HL-60 (cell line): ENCODE results near the gene PITPNC1.

Source experiments
- DNase-seq, 2 experiments: peaks; one replicate each; pipeline ENCODE4 v3.0.0-alpha.2; 2010 to 2020; ENCODE audit warnings: low read depth in 1 of 2, low spot score in 1 of 2
- H3K27ac ChIP-seq: fragments of 250-450 bp; sonication (Bioruptor Pico); replicated peaks from 2 replicates; pipeline ENCODE4 v1.5.1; 2020; ENCODE audit warnings: mild to moderate bottlenecking, moderate library complexity
- H3K27me3 ChIP-seq: fragments of 250-450 bp; sonication (Bioruptor Pico); 2 replicates; pipeline ENCODE4 v1.5.1; 2021; ENCODE audit warnings: mild to moderate bottlenecking, moderate library complexity; ENCODE audit not compliant: insufficient read depth, poor library complexity, severe bottlenecking
- H3K4me3 ChIP-seq: replicated peaks from 2 replicates; pipeline ENCODE4 v1.5.1; 2011; ENCODE audit warnings: mild to moderate bottlenecking, control low read depth, low read length; ENCODE audit not compliant: insufficient read depth
- CTCF ChIP-seq: IDR thresholded peaks from one replicate; pipeline ENCODE4 v1.5.1; 2011; ENCODE audit warnings: low read length, control low read depth, inconsistent platforms; ENCODE audit not compliant: insufficient read depth
- GABPA ChIP-seq: IDR thresholded peaks from 2 replicates; pipeline ENCODE4 v1.6.1; 2012; ENCODE audit warnings: low read depth
- POLR2AphosphoS5 ChIP-seq: IDR thresholded peaks from 2 replicates; pipeline ENCODE4 v1.6.1; 2012; ENCODE audit warnings: low read depth
- REST ChIP-seq: IDR thresholded peaks from 2 replicates; pipeline ENCODE4 v1.6.1; 2012; ENCODE audit warnings: low read depth; ENCODE audit not compliant: insufficient replicate concordance
- SPI1 ChIP-seq: IDR thresholded peaks from 2 replicates; pipeline ENCODE4 v1.6.1; 2012; ENCODE audit warnings: low read depth, mild to moderate bottlenecking, borderline replicate concordance

PITPNC1 gene

GRCh38 chr17:67503184-67503583 is 126.1 kb downstream of the PITPNC1 start:
- no peak for DNase-seq
- no peak for TF ChIP-seq REST
- no peak for TF ChIP-seq POLR2AphosphoS5
- no peak for TF ChIP-seq SPI1
- Histone ChIP-seq H3K27me3 (no peaks in the 10 kb centered on the region), H3K4me3 (no peak overlapping the region), H3K27ac (no peak overlapping the region)

GRCh38 chr17:67503739-67504138 is 126.7 kb downstream of the PITPNC1 start:
- no peak overlapping the region for H3K4me3 ChIP-seq
- no peak overlapping the region for H3K27ac ChIP-seq
- DNase-seq = no peak
- no peaks in the 10 kb centered on the region for H3K27me3 ChIP-seq
- TF ChIP-seq SPI1 (peak; percentile 23; the same call in 1 of the 2 replicates), POLR2AphosphoS5 (no peak), CTCF (no peak), REST (no peak)

- TF ChIP-seq SPI1 = no peak
- TF ChIP-seq CTCF = no peak
- no peak for TF ChIP-seq REST
- no peak for TF ChIP-seq GABPA
- TF ChIP-seq POLR2AphosphoS5 = no peak
- H3K4me3 ChIP-seq = no peak overlapping the region
- no peaks in the 10 kb centered on the region for H3K27me3 ChIP-seq
- DNase-seq = no peak
- H3K27ac ChIP-seq = no peak overlapping the region
Measured at GRCh38 chr17:67504182-67504581, 127.1 kb downstream of the PITPNC1 start.

GRCh38 chr17:67506966-67507365 is 129.9 kb downstream of the PITPNC1 start:
- Histone ChIP-seq H3K27ac (no peak overlapping the region), H3K4me3 (no peak overlapping the region)
- no peak for DNase-seq

More at GRCh38 chr17:67506966-67507365, 129.9 kb downstream of the PITPNC1 start:
- H3K27me3 ChIP-seq = no peaks in the 10 kb centered on the region
- TF ChIP-seq CTCF = no peak
- TF ChIP-seq REST = no peak
- TF ChIP-seq GABPA = no peak
- no peak for TF ChIP-seq SPI1
- TF ChIP-seq POLR2AphosphoS5 = no peak
